Loucy (cell line): Measurements from ENCODE around the gene TRMT10B.

Experiments used
- H2AFZ ChIP-seq: fragments of 200-600 bp; sonication (generic); 2 replicates; pipeline ENCODE4 v1.6.0; 2016; ENCODE audit warnings: antibody characterized with exemption, mild to moderate bottlenecking, low read length, moderate library complexity
- H3F3A ChIP-seq: fragments of 200-600 bp; 2 replicates; pipeline ENCODE4 v1.6.0; 2016; ENCODE audit warnings: antibody characterized with exemption, low read depth, mild to moderate bottlenecking
- H3K27me3 ChIP-seq: fragments of 200-600 bp; sonication (generic); 2 replicates; pipeline ENCODE4 v1.6.1; 2014; ENCODE audit warnings: low read length, mild to moderate bottlenecking; ENCODE audit not compliant: insufficient read depth, poor library complexity, severe bottlenecking
- H3K36me3 ChIP-seq: fragments of 200-600 bp; sonication (generic); 2 replicates; pipeline ENCODE4 v1.6.1; 2016; ENCODE audit warnings: low read length; ENCODE audit not compliant: insufficient read depth
- H3K4me1 ChIP-seq: fragments of 200-600 bp; sonication (generic); 2 replicates; pipeline ENCODE4 v1.5.1; 2014; ENCODE audit warnings: low read length, mild to moderate bottlenecking; ENCODE audit not compliant: insufficient read depth, poor library complexity, severe bottlenecking
- H3K4me2 ChIP-seq: fragments of 200-600 bp; sonication (generic); 2 replicates; pipeline ENCODE4 v1.6.0; 2014; ENCODE audit warnings: antibody characterized with exemption, low read length, low read depth, mild to moderate bottlenecking; ENCODE audit not compliant: poor library complexity, severe bottlenecking
- H3K4me3 ChIP-seq: fragments of 200-600 bp; sonication (generic); 2 replicates; pipeline ENCODE4 v1.5.1; 2014; ENCODE audit warnings: low read length, mild to moderate bottlenecking, mixed read lengths; ENCODE audit not compliant: poor library complexity, severe bottlenecking
- H3K79me2 ChIP-seq: fragments of 200-600 bp; sonication (generic); 2 replicates; pipeline ENCODE4 v1.6.1; 2014; ENCODE audit warnings: low read length; ENCODE audit not compliant: insufficient read depth
- H3K9ac ChIP-seq: fragments of 200-600 bp; sonication (generic); 2 replicates; pipeline ENCODE4 v1.6.0; 2014; ENCODE audit warnings: mild to moderate bottlenecking, low read depth, low read length, moderate library complexity; ENCODE audit not compliant: poor library complexity, severe bottlenecking
- H3K9me2 ChIP-seq: fragments of 200-600 bp; sonication (generic); replicated peaks from 2 replicates; pipeline ENCODE4 v1.6.1; 2016; ENCODE audit warnings: low read depth, low read length, mixed read lengths
- H3K9me3 ChIP-seq: fragments of 200-600 bp; sonication (generic); 2 replicates; pipeline ENCODE4 v1.6.1; 2014; ENCODE audit warnings: mild to moderate bottlenecking, antibody characterized with exemption, low read length, low read depth; ENCODE audit not compliant: insufficient read depth
- H4K20me1 ChIP-seq: fragments of 200-600 bp; sonication (generic); 2 replicates; pipeline ENCODE4 v1.6.0; 2014; ENCODE audit warnings: antibody characterized with exemption, low read length, mild to moderate bottlenecking; ENCODE audit not compliant: insufficient read depth, poor library complexity, severe bottlenecking
- CTCF ChIP-seq: fragments of 200-600 bp; sonication (generic); conservative IDR thresholded peaks from 2 replicates; pipeline ENCODE4 v1.5.1; 2014; ENCODE audit warnings: mild to moderate bottlenecking, antibody characterized with exemption, low read length
- EZH2phosphoT487 ChIP-seq: fragments of 200-600 bp; IDR thresholded peaks from 2 replicates; pipeline ENCODE4 v1.6.1; 2018; ENCODE audit warnings: antibody characterized with exemption, mild to moderate bottlenecking, moderate library complexity, borderline replicate concordance

The TRMT10B gene

GRCh38 chr9:37753489-37754190 lies at the start of gene TRMT10B:
Gene TRMT10B, plus strand, starts transcription at chr9:37753805. Its CDS starts 8,127 bp downstream, at chr9:37761932.
- Histone ChIP-seq H3K27me3 (no peaks in the 10 kb centered on the region), H3K4me1 (peaks cover 11% of the 10 kb centered on the region), H3K36me3 (no peaks in the 10 kb centered on the region), H4K20me1 (peaks cover 5% of the 10 kb centered on the region), H3F3A (no peaks in the 10 kb centered on the region), H3K9me3 (no peaks in the 10 kb centered on the region), H3K4me2 (peak within 1 kb of the TSS; percentile 98), H3K79me2 (peaks cover 11% of the 10 kb centered on the region), H3K9me2 (no peaks in the 10 kb centered on the region), H3K9ac (peak within 1 kb of the TSS; percentile 92), H3K4me3 (peak within 1 kb of the TSS; percentile 99), H2AFZ (peak within 1 kb of the TSS; percentile 94)
- TF ChIP-seq CTCF (no peak), EZH2phosphoT487 (no peak)

- Histone ChIP-seq H3K9me2 (no peaks in the 10 kb centered on the region), H3K4me3 (no peak overlapping the region), H3K27me3 (no peaks in the 10 kb centered on the region), H3K36me3 (no peaks in the 10 kb centered on the region), H3K79me2 (no peaks in the 10 kb centered on the region), H2AFZ (no peak overlapping the region), H3K4me1 (no peaks in the 10 kb centered on the region), H3K9ac (no peak overlapping the region), H3K9me3 (no peaks in the 10 kb centered on the region), H3F3A (no peaks in the 10 kb centered on the region), H4K20me1 (no peaks in the 10 kb centered on the region), H3K4me2 (no peak overlapping the region)
- TF ChIP-seq EZH2phosphoT487, result no peak
- no peak for TF ChIP-seq CTCF
Observed at GRCh38 chr9:37705787-37706186, 47.8 kb upstream of the TRMT10B start.

- Histone ChIP-seq H3K27me3 (no peaks in the 10 kb centered on the region), H4K20me1 (no peaks in the 10 kb centered on the region)
Observed at GRCh38 chr9:37706290-37706689, 47.3 kb upstream of the TRMT10B start.

More at GRCh38 chr9:37706290-37706689, 47.3 kb upstream of the TRMT10B start:
- TF ChIP-seq CTCF (no peak), EZH2phosphoT487 (no peak)
- H3K4me3 ChIP-seq, result no peak overlapping the region
- no peaks in the 10 kb centered on the region for H3K4me1 ChIP-seq
- H3K36me3 ChIP-seq, result no peaks in the 10 kb centered on the region
- no peaks in the 10 kb centered on the region for H3K79me2 ChIP-seq
- no peaks in the 10 kb centered on the region for H3F3A ChIP-seq
- no peak overlapping the region for H2AFZ ChIP-seq
- H3K9me2 ChIP-seq, result no peaks in the 10 kb centered on the region
- H3K9me3 ChIP-seq, result no peaks in the 10 kb centered on the region
- no peak overlapping the region for H3K9ac ChIP-seq
- H3K4me2 ChIP-seq, result no peak overlapping the region
